Choroid plexus epithelial cell (primary cell): ENCODE measurements around the gene SPOCK1.

Experiments
- DNase-seq: peaks from one replicate; pipeline ENCODE4 v3.0.0-alpha.2; 2010; ENCODE audit warnings: low read depth
- H3K4me3 ChIP-seq: 2 replicates; pipeline ENCODE4 v1.5.1; 2011; ENCODE audit warnings: low read depth, mild to moderate bottlenecking, control low read depth, low read length, moderate library complexity
- CTCF ChIP-seq: conservative IDR thresholded peaks from 2 replicates; pipeline ENCODE4 v1.5.1; 2011; ENCODE audit warnings: low read depth, mild to moderate bottlenecking, control low read depth, inconsistent platforms, low read length, moderate library complexity

The SPOCK1 gene

GRCh38 chr5:137320056-137321045 is 178.8 kb downstream of the SPOCK1 start:
- peak; percentile 72 for DNase-seq
- TF ChIP-seq CTCF, result peak; percentile 86
- no peak overlapping the region for H3K4me3 ChIP-seq

DNA sequence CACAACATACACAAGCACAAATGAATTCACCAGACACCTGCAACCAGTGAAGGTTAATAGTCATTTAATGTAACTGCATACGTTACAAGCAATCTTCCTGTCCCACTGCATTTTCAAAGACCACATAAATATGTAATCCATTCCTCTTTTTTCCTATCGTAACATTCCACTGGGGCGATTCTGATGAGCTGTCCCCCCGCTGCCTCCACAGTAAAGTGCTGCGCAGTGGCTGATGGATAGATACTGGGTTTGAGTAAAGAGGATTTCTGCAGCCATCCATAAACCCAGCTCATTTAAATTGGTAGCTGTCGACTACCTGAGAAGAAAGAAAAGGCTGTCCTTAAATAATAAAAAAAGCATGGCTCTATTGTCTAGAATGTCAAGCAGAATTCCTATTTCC is 181.1 kb downstream of the SPOCK1 start:
- no peak for DNase-seq
- TF ChIP-seq CTCF, result no peak
- H3K4me3 ChIP-seq, result no peak overlapping the region

DNA sequence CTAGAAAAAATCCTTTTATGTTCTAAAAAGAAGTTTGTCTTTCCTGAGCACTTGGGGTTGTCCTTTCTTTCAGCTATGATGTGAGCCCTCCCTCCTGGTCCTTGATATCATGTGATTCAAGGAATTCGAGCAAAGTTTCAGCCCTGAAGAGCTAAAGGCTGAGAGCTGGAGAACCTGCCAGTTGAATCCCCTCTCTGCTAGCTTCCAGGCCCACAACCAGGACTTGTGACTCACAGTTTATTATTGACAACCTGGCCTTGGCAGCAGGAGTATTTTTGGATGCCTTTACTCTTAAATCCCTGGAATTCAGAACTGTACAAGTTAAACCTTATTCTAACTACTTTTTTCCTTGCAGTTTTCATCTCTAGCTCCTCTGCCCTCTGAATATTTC is 182.8 kb downstream of the SPOCK1 start:
- no peak overlapping the region for H3K4me3 ChIP-seq
- peak; percentile 17 for DNase-seq
- no peak for TF ChIP-seq CTCF

- TF ChIP-seq CTCF, result no peak
- no peak overlapping the region for H3K4me3 ChIP-seq
Observed at GRCh38 chr5:137315534-137316345, 183.4 kb downstream of the SPOCK1 start.

GRCh38 chr5:137315109-137315508 is 184.0 kb downstream of the SPOCK1 start:
- DNase-seq, result no peak
- no peak overlapping the region for H3K4me3 ChIP-seq
- TF ChIP-seq CTCF, result no peak

More at GRCh38 chr5:137315534-137316345, 183.4 kb downstream of the SPOCK1 start:
- no peak for DNase-seq

DNA sequence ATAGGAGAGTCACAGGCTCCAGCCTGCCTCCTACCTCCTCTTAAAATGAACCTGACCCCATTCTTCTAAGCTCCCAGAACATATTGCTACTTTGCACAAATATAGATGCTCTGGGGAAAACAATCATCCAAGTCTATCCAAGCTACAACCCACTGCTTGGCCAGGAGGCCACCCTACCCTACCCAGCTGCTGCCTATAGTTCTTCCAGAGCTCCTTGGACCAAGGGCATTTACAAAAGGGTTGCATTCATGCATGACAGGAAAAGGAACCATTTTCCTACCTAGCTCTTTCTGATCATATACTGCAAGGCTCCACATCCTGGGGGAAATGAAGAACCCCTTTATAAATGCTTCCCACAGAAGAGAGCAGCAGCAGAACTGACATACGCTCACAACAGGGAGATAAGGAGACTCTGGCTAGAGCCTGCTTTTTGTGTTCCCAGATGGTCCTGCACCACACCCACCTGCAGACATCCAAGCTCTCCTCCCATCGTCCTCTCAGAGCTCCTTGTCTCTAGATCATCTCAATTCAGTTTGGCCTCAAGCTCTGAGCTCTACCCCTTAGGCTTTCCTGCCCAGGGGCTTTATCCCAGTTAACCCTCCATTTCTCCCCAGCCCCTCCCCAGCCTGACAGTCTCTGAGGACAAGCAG is 185.5 kb downstream of the SPOCK1 start:
- H3K4me3 ChIP-seq, result no peak overlapping the region
- no peak for TF ChIP-seq CTCF
- DNase-seq, result no peak
